Trophoblast cell (in vitro differentiated cells and primary cell): Measurements from ENCODE around the gene TXNRD2.
A peak's percentile ranks its signal among the peaks of the same experiment; 100 is the strongest.

Source experiments
- DNase-seq, 2 donors: peaks; one replicate each; pipeline ENCODE4 v3.0.0-alpha.2; 2016
- H2AFZ ChIP-seq: 2 replicates; pipeline ENCODE4 v1.6.1; 2013; ENCODE audit warnings: low read length, moderate library complexity, mild to moderate bottlenecking; ENCODE audit not compliant: insufficient read depth, poor library complexity
- H2AK5ac ChIP-seq: 2 replicates; pipeline ENCODE4 v1.6.1; 2013; ENCODE audit warnings: mild to moderate bottlenecking, low read length
- H2BK120ac ChIP-seq: 2 replicates; pipeline ENCODE4 v1.6.1; 2013; ENCODE audit warnings: low read length, mild to moderate bottlenecking, moderate library complexity; ENCODE audit not compliant: insufficient read depth, poor library complexity
- H2BK12ac ChIP-seq: 2 replicates; pipeline ENCODE4 v1.6.1; 2013; ENCODE audit warnings: mild to moderate bottlenecking, low read length, moderate library complexity
- H2BK5ac ChIP-seq: 2 replicates; pipeline ENCODE4 v1.6.1; 2013; ENCODE audit warnings: low read length, low read depth, moderate library complexity, mild to moderate bottlenecking; ENCODE audit not compliant: poor library complexity
- H3K14ac ChIP-seq: 2 replicates; pipeline ENCODE4 v1.6.1; 2013; ENCODE audit warnings: mild to moderate bottlenecking, low read length
- H3K18ac ChIP-seq: 2 replicates; pipeline ENCODE4 v1.6.1; 2013; ENCODE audit warnings: mild to moderate bottlenecking, low read length
- H3K23ac ChIP-seq: 2 replicates; pipeline ENCODE4 v1.6.1; 2013; ENCODE audit warnings: low read length
- H3K27ac ChIP-seq: 2 replicates; pipeline ENCODE4 v1.5.1; 2013; ENCODE audit warnings: low read depth, mild to moderate bottlenecking, inconsistent platforms, low read length, moderate library complexity
- H3K27me3 ChIP-seq: 2 replicates; pipeline ENCODE4 v1.6.1; 2013; ENCODE audit warnings: inconsistent platforms, mild to moderate bottlenecking, low read length, moderate library complexity; ENCODE audit not compliant: insufficient read depth
- H3K36me3 ChIP-seq, 2 experiments: 1 replicate in 1 of 2; 2 replicates in 1 of 2; pipeline ENCODE4 v1.6.1; 2013; ENCODE audit warnings: low read length in 2 of 2, mild to moderate bottlenecking in 2 of 2, moderate library complexity in 1 of 2; ENCODE audit not compliant: insufficient read depth in 2 of 2, control insufficient read depth in 1 of 2
- H3K4ac ChIP-seq: 2 replicates; pipeline ENCODE4 v1.6.1; 2013; ENCODE audit warnings: low read depth, mild to moderate bottlenecking, low read length, moderate library complexity
- H3K4me1 ChIP-seq, 2 experiments: 1 replicate in 1 of 2; 2 replicates in 1 of 2; pipeline ENCODE4 v1.6.1; 2013; ENCODE audit warnings: low read length in 2 of 2, mild to moderate bottlenecking in 2 of 2, moderate library complexity in 1 of 2; ENCODE audit not compliant: insufficient read depth in 2 of 2, control insufficient read depth in 1 of 2
- H3K4me2 ChIP-seq: 2 replicates; pipeline ENCODE4 v1.6.1; 2013; ENCODE audit warnings: inconsistent platforms, mild to moderate bottlenecking, low read length, moderate library complexity
- H3K4me3 ChIP-seq: 2 replicates; pipeline ENCODE4 v1.5.1; 2013; ENCODE audit warnings: mild to moderate bottlenecking, low read depth, low read length, inconsistent platforms
- H3K79me1 ChIP-seq: one replicate; pipeline ENCODE4 v1.6.1; 2013; ENCODE audit warnings: low read length
- H3K79me2 ChIP-seq: 2 replicates; pipeline ENCODE4 v1.6.1; 2013; ENCODE audit warnings: low read length, mild to moderate bottlenecking; ENCODE audit not compliant: control insufficient read depth, insufficient read depth, poor library complexity
- H3K9ac ChIP-seq: 2 replicates; pipeline ENCODE4 v1.6.1; 2013; ENCODE audit warnings: mild to moderate bottlenecking, low read length
- H3K9me3 ChIP-seq: 2 replicates; pipeline ENCODE4 v1.6.1; 2013; ENCODE audit warnings: low read depth, mild to moderate bottlenecking, control low read depth, inconsistent platforms, low read length; ENCODE audit not compliant: insufficient read depth
- H4K12ac ChIP-seq: 2 replicates; pipeline ENCODE4 v1.6.1; 2013; ENCODE audit warnings: low read depth, mild to moderate bottlenecking, low read length, moderate library complexity
- H4K8ac ChIP-seq: 2 replicates; pipeline ENCODE4 v1.6.1; 2013; ENCODE audit warnings: low read depth, mild to moderate bottlenecking, low read length, moderate library complexity
- H4K91ac ChIP-seq: one replicate; pipeline ENCODE4 v1.6.1; 2013; ENCODE audit warnings: low read depth, mild to moderate bottlenecking, low read length, moderate library complexity
- WGBS: extraction: QIAGEN DNeasy Blood & Tissue Kit; methylation state at CpG from one replicate; pipeline ENCODE4 v1.1.7; 2013; ENCODE audit warnings: missing lambda C conversion rate; ENCODE audit not compliant: insufficient read length, insufficient coverage; ENCODE audit errors: extremely low coverage; 5-methylcytosine and 5-hydroxymethylcytosine counted together

Gene TXNRD2

GRCh38 chr22:19862619-19863246, 78.9 kb downstream of the TXNRD2 start:
- no peak overlapping the region for H3K18ac ChIP-seq
- no peak overlapping the region for H4K91ac ChIP-seq
- H3K23ac ChIP-seq, result no peak overlapping the region
- no peaks in the 10 kb centered on the region for H3K27me3 ChIP-seq
- no peak overlapping the region for H3K9ac ChIP-seq
- no peak overlapping the region for H3K4me3 ChIP-seq
- no peak overlapping the region for H2BK12ac ChIP-seq
- H3K36me3 ChIP-seq, result no peaks in the 10 kb centered on the region
- H2BK5ac ChIP-seq, result no peak overlapping the region
- no peak for DNase-seq
- no peak overlapping the region for H3K27ac ChIP-seq
- no peak overlapping the region for H2BK120ac ChIP-seq
- H4K12ac ChIP-seq, result no peak overlapping the region
- no peak overlapping the region for H3K4me2 ChIP-seq
- H2AK5ac ChIP-seq, result no peak overlapping the region
- no peaks in the 10 kb centered on the region for H3K79me2 ChIP-seq
- no peaks in the 10 kb centered on the region for H3K79me1 ChIP-seq
- no peak overlapping the region for H3K4ac ChIP-seq
- H4K8ac ChIP-seq, result no peak overlapping the region
- H2AFZ ChIP-seq, result no peak overlapping the region
- no peak overlapping the region for H3K14ac ChIP-seq
- H3K9me3 ChIP-seq, result no peaks in the 10 kb centered on the region
- no CpG with 5 or more reads among the region's 13 CpGs for WGBS
- H3K4me1 ChIP-seq, result no peaks in the 10 kb centered on the region

GRCh38 chr22:19859861-19860510, 81.6 kb downstream of the TXNRD2 start:
- Histone ChIP-seq H3K14ac (no peak overlapping the region), H2BK12ac (no peak overlapping the region), H4K8ac (no peak overlapping the region), H3K4me1 (peaks cover 4 to 7% of the 10 kb centered on the region in 2 experiments), H4K12ac (no peak overlapping the region), H3K79me2 (peaks cover 7% of the 10 kb centered on the region), H3K23ac (no peak overlapping the region), H3K4me2 (no peak overlapping the region), H2AK5ac (no peak overlapping the region), H3K36me3 (no peaks in the 10 kb centered on the region), H3K18ac (no peak overlapping the region), H3K9me3 (no peaks in the 10 kb centered on the region), H3K79me1 (peaks cover 8% of the 10 kb centered on the region), H2BK120ac (no peak overlapping the region), H3K4ac (no peak overlapping the region), H4K91ac (no peak overlapping the region), H3K9ac (no peak overlapping the region), H3K27me3 (no peaks in the 10 kb centered on the region), H2BK5ac (no peak overlapping the region), H2AFZ (no peak overlapping the region), H3K4me3 (no peak overlapping the region), H3K27ac (no peak overlapping the region)
- WGBS, result no CpG with 5 or more reads among the region's 8 CpGs
- no peak for DNase-seq

- H2BK120ac ChIP-seq, result no peak overlapping the region
- no peaks in the 10 kb centered on the region for H3K9me3 ChIP-seq
- H3K14ac ChIP-seq, result no peak overlapping the region
- DNase-seq, result no peak
- no peak overlapping the region for H3K4me2 ChIP-seq
- peaks cover 5 to 6% of the 10 kb centered on the region in 2 experiments for H3K36me3 ChIP-seq
- H3K4me1 ChIP-seq, result peaks cover 16 to 22% of the 10 kb centered on the region in 2 experiments
- H2AFZ ChIP-seq, result no peak overlapping the region
- no peak overlapping the region for H3K18ac ChIP-seq
- H3K79me1 ChIP-seq, result peaks cover 22% of the 10 kb centered on the region
- H3K27ac ChIP-seq, result no peak overlapping the region
- no peak overlapping the region for H4K91ac ChIP-seq
- peaks cover 28% of the 10 kb centered on the region for H3K79me2 ChIP-seq
- no peak overlapping the region for H3K4ac ChIP-seq
- H4K8ac ChIP-seq, result no peak overlapping the region
- no peak overlapping the region for H2BK5ac ChIP-seq
- H3K4me3 ChIP-seq, result no peak overlapping the region
- no peak overlapping the region for H2BK12ac ChIP-seq
- no peak overlapping the region for H3K23ac ChIP-seq
- no CpG with 5 or more reads among the region's 3 CpGs for WGBS
- H2AK5ac ChIP-seq, result no peak overlapping the region
- H4K12ac ChIP-seq, result no peak overlapping the region
- no peak overlapping the region for H3K9ac ChIP-seq
- H3K27me3 ChIP-seq, result no peaks in the 10 kb centered on the region
These were observed 84.2 kb downstream of the TXNRD2 start for GRCh38 chr22:19857382-19857781.

GRCh38 chr22:19855504-19856409, 85.9 kb downstream of the TXNRD2 start:
- no peaks in the 10 kb centered on the region for H3K27me3 ChIP-seq
- peak overlapping the region; percentile 89 for H4K8ac ChIP-seq
- no peak overlapping the region for H2BK12ac ChIP-seq
- H3K18ac ChIP-seq, result peak overlapping the region; percentile 94
- peak overlapping the region; percentile 86 for H4K91ac ChIP-seq
- peak overlapping the region; percentile 94 for H4K12ac ChIP-seq
- H3K4me2 ChIP-seq, result peak overlapping the region; percentile 87
- H2AK5ac ChIP-seq, result peak overlapping the region; percentile 21
- peak overlapping the region; percentile 65 for H3K4ac ChIP-seq
- H3K36me3 ChIP-seq, result peaks cover 20 to 23% of the 10 kb centered on the region in 2 experiments
- H3K27ac ChIP-seq, result peak overlapping the region; percentile 41
- peak overlapping the region; percentile 85 for H3K14ac ChIP-seq
- peak in 1 of 2 donors; percentile 41 for DNase-seq
- peak overlapping the region; percentile 87 for H3K4me3 ChIP-seq
- peaks cover 24% of the 10 kb centered on the region for H3K79me1 ChIP-seq
- peak overlapping the region; percentile 62 for H2BK120ac ChIP-seq
- H3K79me2 ChIP-seq, result peaks cover 32% of the 10 kb centered on the region
- H3K9ac ChIP-seq, result peak overlapping the region; percentile 85
- peak overlapping the region; percentile 75 for H2BK5ac ChIP-seq
- no peak overlapping the region for H3K23ac ChIP-seq
- H3K4me1 ChIP-seq, result peaks cover 25 to 35% of the 10 kb centered on the region in 2 experiments
- no peaks in the 10 kb centered on the region for H3K9me3 ChIP-seq
- H2AFZ ChIP-seq, result peak overlapping the region; percentile 63
- no CpG with 5 or more reads among the region's 24 CpGs for WGBS
